Keratinocyte (primary cell): Measurements from ENCODE around the gene BABAM2. TPM values are rescaled to one million over a fixed set of nuclear protein-coding genes. Genes with fewer than 3 reads are reported as not detected.

ENCODE experiments used
- DNase-seq: peaks from one replicate; pipeline ENCODE4 v3.0.0-alpha.2; 2011; ENCODE audit warnings: low read depth, missing footprints, low spot score
- FAIRE-seq: peaks from 2 replicates; lab custom pipeline; 2011; peaks lifted over from hg19 to GRCh38; lab: Jason Lieb, UNC
- H2AFZ ChIP-seq: 2 replicates; pipeline ENCODE4 v1.6.0; 2012; ENCODE audit warnings: low read length, control low read depth, inconsistent platforms; ENCODE audit not compliant: control insufficient read depth
- H3K27ac ChIP-seq: 2 replicates; pipeline ENCODE4 v1.5.1; 2011; ENCODE audit warnings: low read length; ENCODE audit not compliant: control insufficient read depth, insufficient read depth
- H3K27me3 ChIP-seq: 3 replicates; pipeline ENCODE4 v1.6.0; 2011; ENCODE audit warnings: low read length; ENCODE audit not compliant: control insufficient read depth, insufficient read depth; ENCODE audit errors: extremely low read depth
- H3K36me3 ChIP-seq, 2 experiments: 2 replicates in 1 of 2; 3 replicates in 1 of 2; pipeline ENCODE4 v1.5.1; 2011; ENCODE audit warnings: low read length in 2 of 2, mild to moderate bottlenecking in 1 of 2; ENCODE audit not compliant: control insufficient read depth in 2 of 2, insufficient read depth in 2 of 2; ENCODE audit errors: extremely low read depth in 1 of 2
- H3K4me1 ChIP-seq: 3 replicates; pipeline ENCODE4 v1.5.1; 2011; ENCODE audit warnings: low read length; ENCODE audit not compliant: control insufficient read depth, insufficient read depth; ENCODE audit errors: extremely low read depth
- H3K4me2 ChIP-seq: 3 replicates; pipeline ENCODE4 v1.6.0; 2011; ENCODE audit warnings: low read depth, low read length; ENCODE audit not compliant: control insufficient read depth, insufficient read depth; ENCODE audit errors: extremely low read depth
- H3K4me3 ChIP-seq, 3 experiments: fragments of 200-600 bp in 1 of 3; sonication (generic) in 1 of 3; 2 replicates in 2 of 3; 3 replicates in 1 of 3; pipeline ENCODE4 v1.5.1; 2011 to 2016; ENCODE audit warnings: low read length in 3 of 3, mild to moderate bottlenecking in 3 of 3, control low read depth in 2 of 3, inconsistent platforms in 1 of 3, low read depth in 1 of 3, mixed read lengths in 1 of 3, mixed run types in 1 of 3, moderate library complexity in 1 of 3; ENCODE audit not compliant: control insufficient read depth in 2 of 3, insufficient read depth in 2 of 3; ENCODE audit errors: extremely low read depth in 1 of 3
- H3K79me2 ChIP-seq: 2 replicates; pipeline ENCODE4 v1.6.0; 2012; ENCODE audit warnings: low read length; ENCODE audit not compliant: control insufficient read depth, insufficient read depth
- H3K9ac ChIP-seq: 3 replicates; pipeline ENCODE4 v1.6.0; 2011; ENCODE audit warnings: low read length; ENCODE audit not compliant: control insufficient read depth, insufficient read depth; ENCODE audit errors: extremely low read depth
- H3K9me1 ChIP-seq: 3 replicates; pipeline ENCODE4 v1.6.0; 2011; ENCODE audit warnings: low read length; ENCODE audit not compliant: control insufficient read depth, insufficient read depth; ENCODE audit errors: extremely low read depth
- H3K9me3 ChIP-seq: 2 replicates; pipeline ENCODE4 v1.5.1; 2012; ENCODE audit warnings: low read depth, low read length; ENCODE audit not compliant: control insufficient read depth
- H4K20me1 ChIP-seq: 3 replicates; pipeline ENCODE4 v1.6.0; 2011; ENCODE audit warnings: low read length; ENCODE audit not compliant: control insufficient read depth, insufficient read depth; ENCODE audit errors: extremely low read depth
- CTCF ChIP-seq, 3 experiments: IDR thresholded peaks in 1 of 3; conservative IDR thresholded peaks in 1 of 3; optimal IDR thresholded peaks in 1 of 3; 2 replicates in 2 of 3; 3 replicates in 1 of 3; pipeline versions ENCODE3 to v1.5.1; 2011; ENCODE audit warnings: low read length in 3 of 3, mild to moderate bottlenecking in 3 of 3, moderate library complexity in 2 of 3, control low read depth in 1 of 3, inconsistent platforms in 1 of 3; ENCODE audit not compliant: insufficient read depth in 2 of 3; ENCODE audit errors: extremely low read depth in 1 of 3
- EZH2 ChIP-seq: IDR thresholded peaks from one replicate; pipeline ENCODE4 v1.6.1; 2012; ENCODE audit warnings: inconsistent platforms, mild to moderate bottlenecking, low read length, moderate library complexity
- dilution Hi-C: fragments of 300-500 bp; cut with MboI; formaldehyde crosslinking; loops from one replicate; pipeline ENCODE4 v1.7.0; 2020; ENCODE audit warnings: low sequenced_read_pairs; ENCODE audit not compliant: extremely low pct_ligation_motif_present
- polyA plus RNA-seq, 5 experiments: library from polyadenylated mRNA; depleted of rRNA in 3 of 5; stranded (reverse) in 3 of 5; stranded (forward) in 1 of 5; unstranded in 1 of 5; fragments of >200 nt; gene quantifications; 1 replicate in 1 of 5; 2 replicates in 3 of 5; 3 replicates in 1 of 5; pipeline versions ENCODE4 v1.2.1 to v1.2.3, GENCODE V29; 2011 to 2012; ENCODE audit warnings: missing spikeins in 2 of 5, low read depth in 1 of 5, low replicate concordance in 1 of 5

Gene BABAM2
- polyA plus RNA-seq, 1 donor (not counting 4 experiments of a cell fraction or from before 2014, with no cell fraction given): 29.8 TPM

- H3K36me3 ChIP-seq: no peaks in the 10 kb centered on the region
- H3K9me1 ChIP-seq: no peaks in the 10 kb centered on the region
- no peak overlapping the region for H3K27ac ChIP-seq
Observed at GRCh38 chr2:28320371-28320770, 429.8 kb downstream of the BABAM2 start.

GRCh38 chr2:28321426-28321825, 430.9 kb downstream of the BABAM2 start:
- Histone ChIP-seq H3K4me3 (no peak overlapping the region), H3K27ac (no peak overlapping the region), H3K27me3 (no peaks in the 10 kb centered on the region), H3K9ac (no peak overlapping the region), H3K4me2 (no peak overlapping the region), H3K36me3 (no peaks in the 10 kb centered on the region), H3K79me2 (no peaks in the 10 kb centered on the region), H3K4me1 (peaks cover 3% of the 10 kb centered on the region), H3K9me3 (no peaks in the 10 kb centered on the region), H3K9me1 (no peaks in the 10 kb centered on the region), H4K20me1 (no peaks in the 10 kb centered on the region), H2AFZ (no peak overlapping the region)
- no peak for DNase-seq
- dilution Hi-C loops: no loop called here
- no peak for FAIRE-seq
- no peak for TF ChIP-seq CTCF (optimal IDR thresholded peaks at IDR 0.05 in 1 of 3, IDR thresholded peaks at IDR 0.05 in 1 of 3, conservative IDR thresholded peaks at IDR 0.05 in 1 of 3; ENCODE audit: extremely low read depth in 1 of 3, insufficient read depth in 2 of 3, low read length in 3 of 3)
- no peak for TF ChIP-seq EZH2

More at GRCh38 chr2:28320371-28320770, 429.8 kb downstream of the BABAM2 start:
- no peaks in the 10 kb centered on the region for H3K79me2 ChIP-seq
- FAIRE-seq (no peak), DNase-seq (no peak)
- no peak overlapping the region for H3K4me2 ChIP-seq
- no peak overlapping the region for H3K9ac ChIP-seq
- H3K27me3 ChIP-seq: no peaks in the 10 kb centered on the region
- no peaks in the 10 kb centered on the region for H3K4me1 ChIP-seq
- H3K4me3 ChIP-seq: no peak overlapping the region
- H4K20me1 ChIP-seq: no peaks in the 10 kb centered on the region
- TF ChIP-seq CTCF (optimal IDR thresholded peaks at IDR 0.05 in 1 of 3, IDR thresholded peaks at IDR 0.05 in 1 of 3, conservative IDR thresholded peaks at IDR 0.05 in 1 of 3; ENCODE audit: extremely low read depth in 1 of 3, insufficient read depth in 2 of 3, low read length in 3 of 3): no peak
- no peaks in the 10 kb centered on the region for H3K9me3 ChIP-seq
- H2AFZ ChIP-seq: no peak overlapping the region
- dilution Hi-C loops: no loop called here
